HepG2 (cell line): ENCODE measurements around the gene CCDC86. TPM values are rescaled to one million over a fixed set of nuclear protein-coding genes. Genes with fewer than 3 reads are reported as not detected.
A peak's percentile ranks its signal among the peaks of the same experiment; 100 is the strongest.

ENCODE experiments used
- BATF2 ChIP-seq: sonication (generic); formaldehyde crosslinking; IDR thresholded peaks from 2 replicates; pipeline ENCODE4 v1.8.0; 2022; ENCODE audit warnings: mild to moderate bottlenecking, missing genetic modification reagents, moderate library complexity
- DDIT3 ChIP-seq: sonication (generic); formaldehyde crosslinking; IDR thresholded peaks from 2 replicates; pipeline ENCODE4 v1.4.0; 2020; ENCODE audit warnings: mild to moderate bottlenecking, missing genetic modification reagents
- EED ChIP-seq: sonication (generic); formaldehyde crosslinking; IDR thresholded peaks from 2 replicates; pipeline ENCODE4 v1.5.0; 2020; ENCODE audit warnings: mild to moderate bottlenecking, missing genetic modification reagents
- GPN1 ChIP-seq: sonication (generic); formaldehyde crosslinking; IDR thresholded peaks from 2 replicates; pipeline ENCODE4 v1.5.1; 2020; ENCODE audit warnings: missing genetic modification reagents, borderline replicate concordance
- HDAC1 ChIP-seq: sonication (generic); formaldehyde crosslinking; IDR thresholded peaks from 2 replicates; pipeline ENCODE4 v1.5.1; 2020; ENCODE audit warnings: mild to moderate bottlenecking, missing genetic modification reagents
- HES4 ChIP-seq: sonication (generic); formaldehyde crosslinking; IDR thresholded peaks from 2 replicates; pipeline ENCODE4 v1.9.0; 2021; ENCODE audit warnings: mild to moderate bottlenecking, missing genetic modification reagents, borderline replicate concordance
- HMG20B ChIP-seq: conservative IDR thresholded peaks from 2 replicates; pipeline ENCODE4 v1.6.1; 2016; ENCODE audit warnings: missing genetic modification reagents, missing compliant biosample characterization
- HNF4G ChIP-seq, 2 experiments: sonication (generic) in 1 of 2; formaldehyde crosslinking in 1 of 2; IDR thresholded peaks; 2 replicates each; pipeline versions ENCODE4 v1.4.0 to v1.6.1; 2011 to 2020; ENCODE audit warnings: borderline replicate concordance in 2 of 2, low read depth in 2 of 2, mild to moderate bottlenecking in 2 of 2, low read length in 1 of 2, missing genetic modification reagents in 1 of 2, moderate library complexity in 1 of 2
- HOXA3 ChIP-seq: sonication (generic); formaldehyde crosslinking; IDR thresholded peaks from 2 replicates; pipeline ENCODE4 v1.5.0; 2020; ENCODE audit warnings: missing genetic modification reagents
- IRX3 ChIP-seq: sonication (generic); formaldehyde crosslinking; IDR thresholded peaks from 2 replicates; pipeline ENCODE4 v1.8.1; 2023; ENCODE audit warnings: mild to moderate bottlenecking, low read depth, missing genetic modification reagents, borderline replicate concordance
- NAIF1 ChIP-seq: sonication (generic); formaldehyde crosslinking; IDR thresholded peaks from 2 replicates; pipeline ENCODE4 v1.5.0; 2020; ENCODE audit warnings: mild to moderate bottlenecking, missing genetic modification reagents, borderline replicate concordance
- NCOA2 ChIP-seq: sonication (generic); formaldehyde crosslinking; IDR thresholded peaks from 2 replicates; pipeline ENCODE4 v1.8.0; 2022; ENCODE audit warnings: inconsistent platforms
- REXO4 ChIP-seq: sonication (generic); formaldehyde crosslinking; IDR thresholded peaks from 2 replicates; pipeline ENCODE4 v1.8.0; 2022; ENCODE audit warnings: missing genetic modification reagents, mild to moderate bottlenecking, borderline replicate concordance
- RFXAP ChIP-seq: sonication (generic); formaldehyde crosslinking; IDR thresholded peaks from 2 replicates; pipeline ENCODE4 v1.4.0; 2020; ENCODE audit warnings: missing genetic modification reagents, borderline replicate concordance
- SOX13 ChIP-seq, 3 experiments: fragments of 450-650 bp in 1 of 3; sonication (generic) in 1 of 3; formaldehyde crosslinking in 1 of 3; IDR thresholded peaks in 2 of 3; conservative IDR thresholded peaks in 1 of 3; 2 replicates each; pipeline versions ENCODE4 v1.5.0 to v1.6.1; 2016 to 2020; ENCODE audit warnings: antibody characterized with exemption in 1 of 3, mild to moderate bottlenecking in 1 of 3, missing compliant biosample characterization in 1 of 3, missing genetic modification reagents in 1 of 3, moderate library complexity in 1 of 3
- TMF1 ChIP-seq: sonication (generic); formaldehyde crosslinking; IDR thresholded peaks from 2 replicates; pipeline ENCODE4 v1.8.1; 2022; ENCODE audit warnings: low read depth, missing genetic modification reagents
- ZBTB2 ChIP-seq: sonication (generic); formaldehyde crosslinking; IDR thresholded peaks from 2 replicates; pipeline ENCODE4 v1.8.0; 2022; ENCODE audit warnings: low read depth, missing genetic modification reagents
- ZBTB33 ChIP-seq: sonication (generic); formaldehyde crosslinking; IDR thresholded peaks from 2 replicates; pipeline ENCODE4 v1.4.0; 2020; ENCODE audit warnings: missing genetic modification reagents
- ZNF20 ChIP-seq: sonication (generic); formaldehyde crosslinking; IDR thresholded peaks from 2 replicates; pipeline ENCODE4 v1.4.0; 2020; ENCODE audit warnings: mild to moderate bottlenecking, moderate library complexity, missing genetic modification reagents
- ZNF34 ChIP-seq: sonication (generic); formaldehyde crosslinking; IDR thresholded peaks from 2 replicates; pipeline ENCODE4 v1.4.0; 2020; ENCODE audit warnings: mild to moderate bottlenecking, missing genetic modification reagents, borderline replicate concordance
- ZNF580 ChIP-seq: IDR thresholded peaks from 2 replicates; pipeline ENCODE4 v1.6.1; 2016; ENCODE audit warnings: low read depth, borderline replicate concordance
- ZNF629 ChIP-seq: sonication (generic); formaldehyde crosslinking; conservative IDR thresholded peaks from 2 replicates; pipeline ENCODE4 v1.5.0; 2020; ENCODE audit warnings: missing genetic modification reagents
- ZNF788 ChIP-seq: sonication (generic); formaldehyde crosslinking; IDR thresholded peaks from 2 replicates; pipeline ENCODE4 v1.5.0; 2020; ENCODE audit warnings: mild to moderate bottlenecking, missing genetic modification reagents, borderline replicate concordance
- ZNF878 ChIP-seq: sonication (generic); formaldehyde crosslinking; IDR thresholded peaks from 2 replicates; pipeline ENCODE4 v1.8.1; 2023; ENCODE audit warnings: mild to moderate bottlenecking, missing genetic modification reagents, moderate library complexity
- polyA plus RNA-seq, 8 experiments: library from polyadenylated mRNA; depleted of rRNA in 3 of 8; stranded (reverse) in 7 of 8; unstranded in 1 of 8; fragments of >200 nt; fragmentation: Illumina TruSeq in 4 of 8; extraction: Trizol in 4 of 8; gene quantifications; 2 replicates each; pipeline versions ENCODE4 v1.2.1 to v1.2.3, GENCODE V29; 2011 to 2016; ENCODE audit warnings: low read depth in 4 of 8, missing spikeins in 1 of 8, mixed read lengths in 1 of 8; ENCODE audit not compliant: insufficient read depth in 1 of 8
- total RNA-seq, 5 experiments: library from RNA; depleted of rRNA; stranded (reverse); fragments of >200 nt; fragmentation: Illumina TruSeq; extraction: Trizol; gene quantifications; 2 replicates each; pipeline ENCODE4 v1.2.3, GENCODE V29; 2016; ENCODE audit warnings: low read depth in 1 of 5

Gene CCDC86
- total and polyA plus RNA-seq, 2 of the 13 experiments (the other 11 are each of a cell fraction or from before 2014, with no cell fraction given), result 33.8 to 37.6 TPM

GRCh38 chr11:60880643-60881282, 38.9 kb downstream of the CCDC86 start (continued):
- TF ChIP-seq NAIF1 (CRISPR knock-in tag) (no peak), NCOA2 (CRISPR knock-in tag) (peak; percentile 95), ZNF20 (no peak), ZNF878 (peak; percentile 93), HOXA3 (CRISPR knock-in tag) (peak; percentile 95), ZBTB33 (CRISPR knock-in tag) (peak; percentile 70), ZBTB2 (peak; percentile 66; the same call in 1 of the 2 replicates), HDAC1 (peak; percentile 100), GPN1 (CRISPR knock-in tag) (no peak), ZNF629 (CRISPR knock-in tag) (0 out of 2 replicates have a peak, but pooled peaks have one; percentile 18), BATF2 (CRISPR knock-in tag) (0 out of 2 replicates have a peak, but pooled peaks have one; percentile 75), ZNF34 (CRISPR knock-in tag) (no peak), RFXAP (CRISPR knock-in tag) (peak; percentile 90; the same call in 1 of the 2 replicates), TMF1 (CRISPR knock-in tag) (no peak), EED (no peak), SOX13 (IDR thresholded peaks at IDR 0.05) (peak; percentile 98), SOX13 (CRISPR knock-in tag; conservative IDR thresholded peaks at IDR 0.05 in 1 of 2, IDR thresholded peaks at IDR 0.05 in 1 of 2) (peak in 1 of 2 experiments; percentile 99; a peak in 2 of 4 replicates), ZNF580 (CRISPR knock-in tag) (peak; percentile 93; the same call in 1 of the 2 replicates), HES4 (CRISPR knock-in tag) (no peak), HMG20B (CRISPR knock-in tag) (peak; percentile 91), ZNF788 (CRISPR knock-in tag) (peak; percentile 93), IRX3 (CRISPR knock-in tag) (no peak), REXO4 (CRISPR knock-in tag) (no peak), HNF4G (IDR thresholded peaks at IDR 0.05; ENCODE audit: borderline replicate concordance, low read depth, low read length) (peak; percentile 52; the same call in 1 of the 2 replicates), HNF4G (CRISPR knock-in tag; IDR thresholded peaks at IDR 0.05; ENCODE audit: borderline replicate concordance, low read depth) (no peak), DDIT3 (CRISPR knock-in tag) (no peak)
